HEK293 (cell line): ENCODE data around the gene ETV6.

Experiments
- PRDM1 ChIP-seq: fragments of 450-650 bp; formaldehyde crosslinking; IDR thresholded peaks from 2 replicates; pipeline ENCODE4; 2016; ENCODE audit warnings: missing biosample characterization, missing genetic modification characterization
- RBAK ChIP-seq: fragments of 450-650 bp; formaldehyde crosslinking; IDR thresholded peaks from 2 replicates; pipeline ENCODE4 v1.5.1; 2016; ENCODE audit warnings: missing biosample characterization, missing genetic modification characterization
- SCRT1 ChIP-seq: fragments of 450-650 bp; formaldehyde crosslinking; IDR thresholded peaks from 2 replicates; pipeline ENCODE4 v1.5.1; 2016; ENCODE audit warnings: missing biosample characterization, missing genetic modification characterization, borderline replicate concordance
- ZNF202 ChIP-seq: fragments of 450-650 bp; formaldehyde crosslinking; IDR thresholded peaks from 2 replicates; pipeline ENCODE4 v1.5.1; 2016; ENCODE audit warnings: missing biosample characterization, missing genetic modification characterization, borderline replicate concordance
- ZNF221 ChIP-seq: fragments of 450-650 bp; formaldehyde crosslinking; IDR thresholded peaks from 2 replicates; pipeline ENCODE4 v1.5.1; 2017; ENCODE audit warnings: missing biosample characterization, missing genetic modification characterization, borderline replicate concordance
- ZNF335 ChIP-seq: fragments of 450-650 bp; formaldehyde crosslinking; conservative IDR thresholded peaks from 2 replicates; pipeline ENCODE4 v1.5.1; 2016; ENCODE audit warnings: missing biosample characterization, missing genetic modification characterization
- ZNF660 ChIP-seq: fragments of 450-650 bp; IDR thresholded peaks from 2 replicates; pipeline ENCODE4 v1.5.1; 2018; ENCODE audit warnings: missing biosample characterization, mild to moderate bottlenecking, missing genetic modification characterization
- TF ChIP-seq, protein P1 (sequence below): fragments of 450-650 bp; formaldehyde crosslinking; IDR thresholded peaks from 2 replicates; pipeline ENCODE4 v1.5.1; 2016; ENCODE audit warnings: missing biosample characterization, missing genetic modification characterization
- TF ChIP-seq, protein P2 (sequence below): fragments of 450-650 bp; formaldehyde crosslinking; IDR thresholded peaks from 2 replicates; pipeline ENCODE4 v1.5.1; 2016; ENCODE audit warnings: missing biosample characterization, missing genetic modification characterization
- TF ChIP-seq, protein P3 (sequence below): fragments of 450-650 bp; formaldehyde crosslinking; IDR thresholded peaks from 2 replicates; pipeline ENCODE4 v1.5.1; 2016; ENCODE audit warnings: missing biosample characterization, missing genetic modification characterization, low read depth

DNA sequence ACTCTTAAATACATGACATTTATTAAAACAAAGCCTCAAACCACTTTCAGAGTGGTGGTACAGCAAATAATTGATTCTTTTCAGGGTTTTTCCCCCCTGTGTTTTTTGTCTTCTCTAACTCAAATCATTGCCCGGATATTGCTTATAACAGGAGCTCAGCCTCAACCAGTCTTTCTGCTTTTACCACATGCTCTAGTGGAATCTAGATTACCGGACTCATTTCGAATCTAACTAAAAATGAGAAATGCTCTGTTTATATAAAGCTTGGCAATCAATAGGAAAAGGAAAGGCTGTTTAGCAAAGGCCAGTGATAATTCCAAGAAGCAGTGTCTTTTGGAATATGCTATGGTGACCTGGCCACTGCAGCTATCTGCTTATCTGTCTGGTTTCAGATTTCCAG lies 161.5 kb downstream of the ETV6 start:
- TF ChIP-seq, protein P1, sequence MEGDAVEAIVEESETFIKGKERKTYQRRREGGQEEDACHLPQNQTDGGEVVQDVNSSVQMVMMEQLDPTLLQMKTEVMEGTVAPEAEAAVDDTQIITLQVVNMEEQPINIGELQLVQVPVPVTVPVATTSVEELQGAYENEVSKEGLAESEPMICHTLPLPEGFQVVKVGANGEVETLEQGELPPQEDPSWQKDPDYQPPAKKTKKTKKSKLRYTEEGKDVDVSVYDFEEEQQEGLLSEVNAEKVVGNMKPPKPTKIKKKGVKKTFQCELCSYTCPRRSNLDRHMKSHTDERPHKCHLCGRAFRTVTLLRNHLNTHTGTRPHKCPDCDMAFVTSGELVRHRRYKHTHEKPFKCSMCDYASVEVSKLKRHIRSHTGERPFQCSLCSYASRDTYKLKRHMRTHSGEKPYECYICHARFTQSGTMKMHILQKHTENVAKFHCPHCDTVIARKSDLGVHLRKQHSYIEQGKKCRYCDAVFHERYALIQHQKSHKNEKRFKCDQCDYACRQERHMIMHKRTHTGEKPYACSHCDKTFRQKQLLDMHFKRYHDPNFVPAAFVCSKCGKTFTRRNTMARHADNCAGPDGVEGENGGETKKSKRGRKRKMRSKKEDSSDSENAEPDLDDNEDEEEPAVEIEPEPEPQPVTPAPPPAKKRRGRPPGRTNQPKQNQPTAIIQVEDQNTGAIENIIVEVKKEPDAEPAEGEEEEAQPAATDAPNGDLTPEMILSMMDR = no peak
- TF ChIP-seq ZNF335 (tag by site-specific recombination) = no peak
- no peak for TF ChIP-seq PRDM1 (tag by site-specific recombination)
- no peak for TF ChIP-seq SCRT1 (tag by site-specific recombination)
- no peak for TF ChIP-seq ZNF202 (tag by site-specific recombination)
- no peak for TF ChIP-seq ZNF221
- TF ChIP-seq, protein P2, sequence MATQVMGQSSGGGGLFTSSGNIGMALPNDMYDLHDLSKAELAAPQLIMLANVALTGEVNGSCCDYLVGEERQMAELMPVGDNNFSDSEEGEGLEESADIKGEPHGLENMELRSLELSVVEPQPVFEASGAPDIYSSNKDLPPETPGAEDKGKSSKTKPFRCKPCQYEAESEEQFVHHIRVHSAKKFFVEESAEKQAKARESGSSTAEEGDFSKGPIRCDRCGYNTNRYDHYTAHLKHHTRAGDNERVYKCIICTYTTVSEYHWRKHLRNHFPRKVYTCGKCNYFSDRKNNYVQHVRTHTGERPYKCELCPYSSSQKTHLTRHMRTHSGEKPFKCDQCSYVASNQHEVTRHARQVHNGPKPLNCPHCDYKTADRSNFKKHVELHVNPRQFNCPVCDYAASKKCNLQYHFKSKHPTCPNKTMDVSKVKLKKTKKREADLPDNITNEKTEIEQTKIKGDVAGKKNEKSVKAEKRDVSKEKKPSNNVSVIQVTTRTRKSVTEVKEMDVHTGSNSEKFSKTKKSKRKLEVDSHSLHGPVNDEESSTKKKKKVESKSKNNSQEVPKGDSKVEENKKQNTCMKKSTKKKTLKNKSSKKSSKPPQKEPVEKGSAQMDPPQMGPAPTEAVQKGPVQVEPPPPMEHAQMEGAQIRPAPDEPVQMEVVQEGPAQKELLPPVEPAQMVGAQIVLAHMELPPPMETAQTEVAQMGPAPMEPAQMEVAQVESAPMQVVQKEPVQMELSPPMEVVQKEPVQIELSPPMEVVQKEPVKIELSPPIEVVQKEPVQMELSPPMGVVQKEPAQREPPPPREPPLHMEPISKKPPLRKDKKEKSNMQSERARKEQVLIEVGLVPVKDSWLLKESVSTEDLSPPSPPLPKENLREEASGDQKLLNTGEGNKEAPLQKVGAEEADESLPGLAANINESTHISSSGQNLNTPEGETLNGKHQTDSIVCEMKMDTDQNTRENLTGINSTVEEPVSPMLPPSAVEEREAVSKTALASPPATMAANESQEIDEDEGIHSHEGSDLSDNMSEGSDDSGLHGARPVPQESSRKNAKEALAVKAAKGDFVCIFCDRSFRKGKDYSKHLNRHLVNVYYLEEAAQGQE (tag by site-specific recombination) = no peak
- TF ChIP-seq ZNF660 (tag by site-specific recombination) = no peak
- no peak for TF ChIP-seq RBAK (tag by site-specific recombination)
- TF ChIP-seq, protein P3, sequence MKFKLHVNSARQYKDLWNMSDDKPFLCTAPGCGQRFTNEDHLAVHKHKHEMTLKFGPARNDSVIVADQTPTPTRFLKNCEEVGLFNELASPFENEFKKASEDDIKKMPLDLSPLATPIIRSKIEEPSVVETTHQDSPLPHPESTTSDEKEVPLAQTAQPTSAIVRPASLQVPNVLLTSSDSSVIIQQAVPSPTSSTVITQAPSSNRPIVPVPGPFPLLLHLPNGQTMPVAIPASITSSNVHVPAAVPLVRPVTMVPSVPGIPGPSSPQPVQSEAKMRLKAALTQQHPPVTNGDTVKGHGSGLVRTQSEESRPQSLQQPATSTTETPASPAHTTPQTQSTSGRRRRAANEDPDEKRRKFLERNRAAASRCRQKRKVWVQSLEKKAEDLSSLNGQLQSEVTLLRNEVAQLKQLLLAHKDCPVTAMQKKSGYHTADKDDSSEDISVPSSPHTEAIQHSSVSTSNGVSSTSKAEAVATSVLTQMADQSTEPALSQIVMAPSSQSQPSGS (tag by site-specific recombination) = no peak
